ENCODE results near the gene TSPAN13. TPM values are rescaled to one million over a fixed set of nuclear protein-coding genes. Genes with fewer than 3 reads are reported as not detected.

Gene TSPAN13
- total RNA-seq, 4 donors from 2014 or later: 8.8 to 16.3 (median 10.0) TPM

- WGBS, 2 donors: 93 to 94% methylated on average over 2 of the region's 2 CpGs
- TF ChIP-seq POLR2A (IDR thresholded peaks at IDR 0.05) (no peak), CTCF (IDR thresholded peaks at IDR 0.05) (no peak)
- intact Hi-C loops (cut with DNase I; ENCODE audit: low total_unique reads): no loop called here
- no peak for DNase-seq (ENCODE audit: low spot score in 2 of 2)
- H3K4me3 ChIP-seq (ENCODE audit: low read depth, poor library complexity, severe bottlenecking): no peak overlapping the region
Measured at GRCh38 chr7:16726189-16726588, 27.4 kb upstream of the TSPAN13 start.

GRCh38 chr7:16727736-16728135 lies 25.8 kb upstream of the TSPAN13 start:
- DNase-seq (ENCODE audit: low spot score in 2 of 2): no peak
- intact Hi-C loops (cut with DNase I; ENCODE audit: low total_unique reads): no loop called here
- 82 to 90% methylated on average over 4 of the region's 4 CpGs for WGBS, 2 donors
- no peak for TF ChIP-seq POLR2A (IDR thresholded peaks at IDR 0.05)
- no peak for TF ChIP-seq CTCF (IDR thresholded peaks at IDR 0.05)
- H3K4me3 ChIP-seq (ENCODE audit: low read depth, poor library complexity, severe bottlenecking): no peak overlapping the region

- H3K4me3 ChIP-seq (ENCODE audit: low read depth, poor library complexity, severe bottlenecking): no peak overlapping the region
- TF ChIP-seq POLR2A (IDR thresholded peaks at IDR 0.05) (no peak), CTCF (IDR thresholded peaks at IDR 0.05) (no peak)
- no peak for DNase-seq (ENCODE audit: low spot score in 2 of 2)
- intact Hi-C loops (cut with DNase I; ENCODE audit: low total_unique reads): no loop called here
- WGBS, 2 donors: 90 to 91% methylated on average over 10 of the region's 10 CpGs
Measured at GRCh38 chr7:16728811-16729210, 24.7 kb upstream of the TSPAN13 start.

DNA sequence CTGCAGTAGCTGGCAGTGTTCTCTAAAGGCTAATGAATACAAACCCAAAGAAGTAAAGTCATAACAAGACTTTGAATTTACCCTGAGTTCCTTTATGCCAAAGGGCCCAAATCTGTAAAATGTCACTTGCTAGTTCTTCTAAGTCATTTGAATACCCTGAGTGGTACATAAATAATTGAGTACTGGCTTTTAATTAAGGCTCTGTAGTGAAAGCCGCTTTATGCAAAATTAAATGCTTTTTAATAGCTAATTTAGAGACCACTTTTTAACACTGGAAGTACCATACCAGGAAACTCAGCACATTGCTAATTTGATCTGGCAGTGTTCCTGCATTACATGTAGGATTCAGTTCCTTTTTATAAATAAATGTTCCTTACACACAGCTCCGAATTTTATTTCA lies 24.0 kb upstream of the TSPAN13 start:
- DNase-seq (ENCODE audit: low spot score in 2 of 2): no peak
- intact Hi-C loops (cut with DNase I; ENCODE audit: low total_unique reads): no loop called here
- no peak overlapping the region for H3K4me3 ChIP-seq (ENCODE audit: low read depth, poor library complexity, severe bottlenecking)
- TF ChIP-seq CTCF (IDR thresholded peaks at IDR 0.05) (no peak), POLR2A (IDR thresholded peaks at IDR 0.05) (no peak)
- WGBS, 2 donors: 86% methylated on average over 2 of the region's 2 CpGs

DNA sequence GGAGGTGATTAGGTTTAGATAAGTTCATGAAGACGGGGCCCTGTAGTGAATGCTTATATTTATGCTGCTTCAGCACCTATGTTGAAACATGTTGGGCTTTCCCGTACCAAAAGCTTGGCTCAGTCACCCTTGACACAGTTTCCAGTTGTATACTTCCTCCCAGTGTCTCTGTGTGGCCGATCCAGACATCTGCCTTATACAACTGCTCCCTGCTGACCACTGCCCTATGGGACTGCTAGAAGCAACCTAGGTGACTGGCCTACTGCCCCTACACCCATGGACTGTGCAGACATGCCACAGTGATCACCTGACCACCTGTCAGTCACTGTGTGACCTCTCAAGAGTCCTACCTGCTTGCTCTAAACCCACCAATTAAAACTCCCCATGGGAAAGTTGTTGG lies 22.6 kb upstream of the TSPAN13 start:
- intact Hi-C loops (cut with DNase I; ENCODE audit: low total_unique reads): no loop called here
- no peak overlapping the region for H3K4me3 ChIP-seq (ENCODE audit: low read depth, poor library complexity, severe bottlenecking)
- 63 to 91% methylated on average over 3 of the region's 3 CpGs for WGBS, 2 donors
- no peak for DNase-seq (ENCODE audit: low spot score in 2 of 2)
- TF ChIP-seq CTCF (IDR thresholded peaks at IDR 0.05): no peak

DNA sequence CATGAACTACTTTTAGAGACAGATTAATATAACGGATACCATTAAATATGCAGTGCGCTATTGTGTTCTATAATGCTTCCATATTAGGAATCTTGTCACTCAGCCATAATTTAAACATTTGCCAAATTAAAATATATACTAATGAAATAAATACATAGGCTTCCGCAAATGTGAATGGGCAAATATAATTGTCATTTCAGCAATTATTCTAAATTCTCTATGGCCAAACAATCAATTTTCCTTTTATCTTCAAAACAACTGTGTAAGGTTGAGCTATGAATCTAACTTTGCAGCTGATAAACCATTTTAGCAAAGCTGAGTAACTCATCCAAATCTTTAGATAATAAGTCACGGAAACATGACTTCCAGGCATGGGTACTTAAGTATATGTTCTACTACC lies 20.7 kb upstream of the TSPAN13 start:
- intact Hi-C loops (cut with DNase I; ENCODE audit: low total_unique reads): no loop called here
- no peak for DNase-seq (ENCODE audit: low spot score in 2 of 2)
- TF ChIP-seq CTCF (IDR thresholded peaks at IDR 0.05): no peak
- no peak for TF ChIP-seq POLR2A (IDR thresholded peaks at IDR 0.05)
- H3K4me3 ChIP-seq (ENCODE audit: low read depth, poor library complexity, severe bottlenecking): no peak overlapping the region
- 96% methylated on average over 4 of the region's 4 CpGs for WGBS, 2 donors
